Renal cortical epithelial cell (primary cell): ENCODE results near the gene DENND1C. TPM values are rescaled to one million over a fixed set of nuclear protein-coding genes. Genes with fewer than 3 reads are reported as not detected.
"Not testable (repeated sequence)": the region's sequence is repeated elsewhere in the genome, so short reads cannot be mapped to it uniquely, and the experiment has no call there.

Experiments
- DNase-seq: peaks from one replicate; pipeline ENCODE4 v3.0.0-alpha.2; 2011; ENCODE audit warnings: low read depth
- total RNA-seq: library from RNA; depleted of rRNA; stranded (reverse); fragments of >200 nt; gene quantifications from 2 replicates; pipeline ENCODE4 v1.2.3, GENCODE V29; 2014

The DENND1C gene
- total RNA-seq, 1 donor from 2014 or later: 0.20 TPM

GRCh38 chr19:6453951-6454565 is 27.5 kb downstream of the DENND1C start:
- DNase-seq: no peak

- no peak for DNase-seq
Measured at GRCh38 chr19:6452899-6453298, 28.7 kb downstream of the DENND1C start.

- no peak for DNase-seq
Measured at GRCh38 chr19:6452223-6452614, 29.4 kb downstream of the DENND1C start.

- no peak for DNase-seq
Measured at GRCh38 chr19:6451583-6452222, 29.9 kb downstream of the DENND1C start.

GRCh38 chr19:6450166-6450565 is 31.4 kb downstream of the DENND1C start:
- DNase-seq: no peak

- no peak for DNase-seq
Measured at GRCh38 chr19:6448045-6448444, 33.5 kb downstream of the DENND1C start.

GRCh38 chr19:6446452-6446851 is 35.1 kb downstream of the DENND1C start:
- DNase-seq: no peak

- no peak for DNase-seq
Measured at GRCh38 chr19:6443986-6444385, 37.6 kb downstream of the DENND1C start.

GRCh38 chr19:6442087-6442688 is 39.4 kb downstream of the DENND1C start:
- DNase-seq: no peak

- DNase-seq: no peak
Measured at GRCh38 chr19:6440905-6441304, 40.7 kb downstream of the DENND1C start.

- DNase-seq: no peak
Measured at GRCh38 chr19:6439743-6440142, 41.8 kb downstream of the DENND1C start.

- no peak for DNase-seq
Measured at GRCh38 chr19:6433663-6434062, 47.9 kb downstream of the DENND1C start, which contains the start of gene SLC25A41. Gene SLC25A41, minus strand, starts transcription at chr19:6433763. Its CDS starts 70 bp downstream, at chr19:6433693.

- DNase-seq: no peak
Measured at GRCh38 chr19:6433165-6433564, 48.4 kb downstream of the DENND1C start.

GRCh38 chr19:6431891-6432290 is 49.7 kb downstream of the DENND1C start:
- no peak for DNase-seq

GRCh38 chr19:6429419-6430221 is 52.0 kb downstream of the DENND1C start:
- no peak for DNase-seq

- DNase-seq: not testable (repeated sequence)
Measured at GRCh38 chr19:6428692-6429418, 52.7 kb downstream of the DENND1C start.

GRCh38 chr19:6427131-6427530 is 54.5 kb downstream of the DENND1C start:
- no peak for DNase-seq

GRCh38 chr19:6425732-6426620 is 55.6 kb downstream of the DENND1C start:
- no peak for DNase-seq

- peak; percentile 100 for DNase-seq
Measured at GRCh38 chr19:6424939-6425731, 56.5 kb downstream of the DENND1C start.
